Middle frontal gyrus (tissue), 1 donor: Measurements from ENCODE around the gene ZNF43.
"Not testable (repeated sequence)": the region's sequence is repeated elsewhere in the genome, so short reads cannot be mapped to it uniquely, and the experiment has no call there.

Experiments used
- DNase-seq: peaks from one replicate; pipeline ENCODE4 v3.0.0-alpha.2; 2015; ENCODE audit warnings: low spot score; ENCODE audit errors: extremely low spot score

Gene ZNF43

GRCh38 chr19:21808400-21809000, 27.5 kb downstream of the ZNF43 start:
- DNase-seq: not testable (repeated sequence)

GRCh38 chr19:21789466-21790085, 46.4 kb downstream of the ZNF43 start:
- no peak for DNase-seq

GRCh38 chr19:21786936-21787335, 49.0 kb downstream of the ZNF43 start:
- no peak for DNase-seq

- DNase-seq: not testable (repeated sequence)
Measured at GRCh38 chr19:21775792-21776191, 60.2 kb downstream of the ZNF43 start.

GRCh38 chr19:21767065-21767800, 68.7 kb downstream of the ZNF43 start, which contains the start of gene ZNF100:
Gene ZNF100 (minus strand): TSS chr19:21767579. CDS start chr19:21767429, 150 bp downstream.
- DNase-seq: peak; percentile 84

GRCh38 chr19:21766705-21767064, 69.3 kb downstream of the ZNF43 start:
- DNase-seq: not testable (repeated sequence)

- DNase-seq: no peak
Measured at GRCh38 chr19:21765151-21765550, 70.8 kb downstream of the ZNF43 start.

GRCh38 chr19:21761547-21761946, 74.4 kb downstream of the ZNF43 start:
- DNase-seq: not testable (repeated sequence)

GRCh38 chr19:21758296-21758695, 77.7 kb downstream of the ZNF43 start:
- DNase-seq: no peak

GRCh38 chr19:21755555-21755954, 80.4 kb downstream of the ZNF43 start:
- DNase-seq: not testable (repeated sequence)
